ENCODE measurements around the gene SLC30A3. TPM values are rescaled to one million over a fixed set of nuclear protein-coding genes. Genes with fewer than 3 reads are reported as not detected.

Gene SLC30A3
- total RNA-seq, 2 donors from 2014 or later: 1.5 to 2.8 TPM

GRCh38 chr2:27298391-27299080 is 35.7 kb upstream of the SLC30A3 start:
- no peak for TF ChIP-seq CTCF (conservative IDR thresholded peaks at IDR 0.05)
- no peaks in the 10 kb centered on the region for H3K4me1 Mint-ChIP-seq
- no peak overlapping the region for H3K4me3 Mint-ChIP-seq
- H3K27ac ChIP-seq (ENCODE audit: low read depth, low read length): no peak overlapping the region
- no peaks in the 10 kb centered on the region for H3K9me3 ChIP-seq (ENCODE audit: control insufficient read depth, low read length)
- H3K27me3 Mint-ChIP-seq (ENCODE audit: insufficient read depth): no peaks in the 10 kb centered on the region
- WGBS, 2 experiments (ENCODE audit: insufficient coverage in 1 of 2, insufficient read length in 1 of 2): 92 to 94% methylated on average over 14 to 18 of the region's 18 CpGs
- no peak for DNase-seq
- no peak overlapping the region for H3K27ac Mint-ChIP-seq
- no peak overlapping the region for H3K9ac ChIP-seq (ENCODE audit: extremely low read depth, low read length, poor library complexity, severe bottlenecking)
- no peaks in the 10 kb centered on the region for H3K27me3 ChIP-seq (ENCODE audit: control insufficient read depth, insufficient read depth, low read length, poor library complexity, severe bottlenecking)
- no peaks in the 10 kb centered on the region for H3K4me1 ChIP-seq (ENCODE audit: control insufficient read depth, insufficient read depth, low read length)
- H3K36me3 Mint-ChIP-seq (ENCODE audit: low read depth): no peaks in the 10 kb centered on the region
- H3K36me3 ChIP-seq (ENCODE audit: control insufficient read depth, insufficient read depth, low read length): no peaks in the 10 kb centered on the region
- H3K4me3 ChIP-seq (ENCODE audit: low read length): no peak overlapping the region
- H3K9me3 Mint-ChIP-seq: no peaks in the 10 kb centered on the region

GRCh38 chr2:27297195-27297594 is 34.3 kb upstream of the SLC30A3 start:
- H3K4me1 Mint-ChIP-seq: peaks cover 11% of the 10 kb centered on the region
- no peak overlapping the region for H3K4me3 Mint-ChIP-seq
- Histone ChIP-seq H3K36me3 (ENCODE audit: control insufficient read depth, insufficient read depth, low read length) (no peaks in the 10 kb centered on the region), H3K9ac (ENCODE audit: extremely low read depth, low read length, poor library complexity, severe bottlenecking) (no peak overlapping the region), H3K27me3 (ENCODE audit: control insufficient read depth, insufficient read depth, low read length, poor library complexity, severe bottlenecking) (no peaks in the 10 kb centered on the region), H3K4me3 (ENCODE audit: low read length) (no peak overlapping the region), H3K4me1 (ENCODE audit: control insufficient read depth, insufficient read depth, low read length) (peaks cover 3% of the 10 kb centered on the region), H3K9me3 (ENCODE audit: control insufficient read depth, low read length) (no peaks in the 10 kb centered on the region), H3K27ac (ENCODE audit: low read depth, low read length) (no peak overlapping the region)
- TF ChIP-seq CTCF (conservative IDR thresholded peaks at IDR 0.05): no peak
- 86 to 98% methylated on average over 1 to 3 of the region's 3 CpGs for WGBS, 2 experiments (ENCODE audit: insufficient coverage in 1 of 2, insufficient read length in 1 of 2)
- no peaks in the 10 kb centered on the region for H3K27me3 Mint-ChIP-seq (ENCODE audit: insufficient read depth)
- no peaks in the 10 kb centered on the region for H3K9me3 Mint-ChIP-seq
- no peak for DNase-seq
- H3K36me3 Mint-ChIP-seq (ENCODE audit: low read depth): no peaks in the 10 kb centered on the region
- no peak overlapping the region for H3K27ac Mint-ChIP-seq

GRCh38 chr2:27296481-27296880 is 33.6 kb upstream of the SLC30A3 start:
- peaks cover 7% of the 10 kb centered on the region for H3K4me1 ChIP-seq (ENCODE audit: control insufficient read depth, insufficient read depth, low read length)
- 80 to 84% methylated on average over 1 to 3 of the region's 4 CpGs for WGBS, 2 experiments (ENCODE audit: insufficient coverage in 1 of 2, insufficient read length in 1 of 2)
- Mint-ChIP-seq H3K9me3 (no peaks in the 10 kb centered on the region), H3K27me3 (ENCODE audit: insufficient read depth) (no peaks in the 10 kb centered on the region), H3K36me3 (ENCODE audit: low read depth) (no peaks in the 10 kb centered on the region), H3K4me1 (peaks cover 18% of the 10 kb centered on the region), H3K27ac (no peak overlapping the region), H3K4me3 (no peak overlapping the region)
- no peak for DNase-seq
- H3K27me3 ChIP-seq (ENCODE audit: control insufficient read depth, insufficient read depth, low read length, poor library complexity, severe bottlenecking): no peaks in the 10 kb centered on the region
- no peak for TF ChIP-seq CTCF (conservative IDR thresholded peaks at IDR 0.05)
- H3K9me3 ChIP-seq (ENCODE audit: control insufficient read depth, low read length): no peaks in the 10 kb centered on the region
- no peak overlapping the region for H3K9ac ChIP-seq (ENCODE audit: extremely low read depth, low read length, poor library complexity, severe bottlenecking)
- H3K27ac ChIP-seq (ENCODE audit: low read depth, low read length): no peak overlapping the region
- no peaks in the 10 kb centered on the region for H3K36me3 ChIP-seq (ENCODE audit: control insufficient read depth, insufficient read depth, low read length)
- no peak overlapping the region for H3K4me3 ChIP-seq (ENCODE audit: low read length)
